CD4-positive, alpha-beta memory T cell (primary cell): ENCODE results near the gene AHSA1. TPM values are rescaled to one million over a fixed set of nuclear protein-coding genes. Genes with fewer than 3 reads are reported as not detected.
"Not testable (repeated sequence)": the region's sequence is repeated elsewhere in the genome, so short reads cannot be mapped to it uniquely, and the experiment has no call there.

Experiments
- CTCF ChIA-PET: fragments of 350-600 bp; sonication (Branson Sonifier 250); formaldehyde crosslinking; loops from one replicate; lab custom pipeline; 2021; ENCODE audit warnings: inconsistent platforms; ENCODE audit not compliant: partially characterized antibody; lab: Charles Lee
- POLR2A ChIA-PET: fragments of 350-600 bp; sonication (Branson Sonifier 250); formaldehyde crosslinking; loops from one replicate; lab custom pipeline; 2021; ENCODE audit not compliant: partially characterized antibody; lab: Charles Lee
- DNase-seq, 5 donors: peaks; one replicate each; pipeline versions ENCODE4 v3.0.0 to v3.0.0-alpha.2; 2020 to 2022; ENCODE audit warnings: mixed read lengths in 1 of 5
- H3K27ac ChIP-seq: one replicate; pipeline ENCODE4 v1.7.0; 2013; ENCODE audit warnings: low read depth, low read length
- H3K27me3 ChIP-seq: 2 replicates; pipeline ENCODE4 v1.7.0; 2013; ENCODE audit warnings: mild to moderate bottlenecking, low read length, moderate library complexity; ENCODE audit not compliant: insufficient read depth
- H3K36me3 ChIP-seq: 2 replicates; pipeline ENCODE4 v1.7.0; 2013; ENCODE audit warnings: mild to moderate bottlenecking, low read length, moderate library complexity; ENCODE audit not compliant: insufficient read depth
- H3K4me1 ChIP-seq: 2 replicates; pipeline ENCODE4 v1.7.0; 2013; ENCODE audit warnings: mild to moderate bottlenecking, low read length, moderate library complexity; ENCODE audit not compliant: insufficient read depth
- H3K4me3 ChIP-seq, 2 donors: one replicate each; pipeline ENCODE4 v1.7.0; 2013; ENCODE audit warnings: low read length in 2 of 2, mild to moderate bottlenecking in 1 of 2
- H3K9me3 ChIP-seq, 2 donors: one replicate each; pipeline ENCODE4 v1.7.0; 2013; ENCODE audit warnings: low read length in 2 of 2, control low read depth in 1 of 2; ENCODE audit not compliant: control insufficient read depth in 1 of 2
- H3K27ac Mint-ChIP-seq, 7 donors: one replicate each; pipeline ENCODE4 v1.8.0; 2020 to 2021; ENCODE audit warnings: mixed read lengths in 7 of 7, mild to moderate bottlenecking in 6 of 7, inconsistent platforms in 3 of 7, moderate library complexity in 3 of 7
- H3K27me3 Mint-ChIP-seq, 2 donors: one replicate each; pipeline ENCODE4 v1.8.0; 2020 to 2021; ENCODE audit warnings: mixed read lengths in 2 of 2
- H3K36me3 Mint-ChIP-seq, 2 donors: one replicate each; pipeline ENCODE4 v1.8.0; 2020 to 2021; ENCODE audit warnings: mixed read lengths in 2 of 2, inconsistent platforms in 1 of 2, mild to moderate bottlenecking in 1 of 2
- H3K4me1 Mint-ChIP-seq, 4 donors: one replicate each; pipeline ENCODE4 v1.8.0; 2020 to 2021; ENCODE audit warnings: mixed read lengths in 4 of 4, mild to moderate bottlenecking in 1 of 4
- H3K4me3 Mint-ChIP-seq, 8 donors: one replicate each; pipeline ENCODE4 v1.8.0; 2020 to 2021; ENCODE audit warnings: mixed read lengths in 8 of 8, mild to moderate bottlenecking in 7 of 8, moderate library complexity in 6 of 8, inconsistent platforms in 3 of 8
- H3K9me3 Mint-ChIP-seq, 8 donors: one replicate each; pipeline ENCODE4 v1.8.0; 2020 to 2021; ENCODE audit warnings: mixed read lengths in 8 of 8, mild to moderate bottlenecking in 5 of 8, inconsistent platforms in 3 of 8, moderate library complexity in 1 of 8
- intact Hi-C: fragments of 100-400 bp; cut with micrococcal nuclease; formaldehyde crosslinking; loops from one replicate; pipeline ENCODE4 v1.15.1; 2023
- polyA plus RNA-seq, 2 donors: library from polyadenylated mRNA; unstranded; fragments of 300-500 nt; fragmentation: Illumina TruSeq; gene quantifications; one replicate each; pipeline ENCODE4 v1.2.3, GENCODE V29; 2021
- total RNA-seq, 2 experiments: library from RNA; stranded (reverse); gene quantifications; one replicate each; pipeline ENCODE4 v1.2.3, GENCODE V29; 2021

AHSA1 gene
- total RNA-seq (10 to 100 TPM; 88.5 to 89.9 TPM), polyA plus RNA-seq (100 to 1,000 TPM in 1 of 2 donors, 10 to 100 TPM in 1; 95.6 to 134 TPM)

DNA sequence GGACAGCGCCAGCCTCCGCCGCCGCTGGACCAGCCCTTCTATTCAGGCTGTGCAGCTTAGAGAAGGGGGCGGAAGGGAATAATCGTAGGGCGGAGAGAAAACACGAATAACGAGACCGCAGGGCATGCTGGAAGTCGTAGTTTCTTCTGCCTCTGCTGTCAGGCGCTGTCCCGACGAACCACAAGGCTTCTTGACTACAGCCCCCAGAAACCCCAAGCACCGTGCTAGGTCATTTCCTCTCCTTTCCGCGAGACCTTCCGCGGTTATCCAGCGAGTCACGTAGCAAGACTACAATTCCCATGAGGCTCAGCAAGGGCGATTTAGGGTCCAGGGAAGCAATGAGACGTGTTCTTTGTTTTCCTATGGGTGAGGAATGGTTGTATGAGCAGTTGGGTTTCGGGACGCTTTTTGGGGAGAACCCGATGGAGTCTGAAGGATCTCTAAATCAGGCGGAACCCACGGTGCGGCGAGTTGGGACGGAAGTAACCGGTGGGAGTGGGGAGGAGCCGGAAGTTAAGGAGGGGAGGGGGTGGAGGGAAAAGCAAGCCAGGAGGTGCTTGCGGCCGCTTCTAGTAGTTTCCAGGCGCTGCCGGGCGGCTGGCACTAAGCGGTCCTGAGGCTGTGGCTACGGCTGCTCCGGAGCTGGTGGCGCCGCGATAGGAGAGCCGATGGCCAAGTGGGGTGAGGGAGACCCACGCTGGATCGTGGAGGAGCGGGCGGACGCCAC, at the start of gene AHSA1, which contains the start of gene VIPAS39:
TSS of gene AHSA1 (plus strand) at position 572 of the 727 bp plus-strand sequence. CDS start at position 669, 97 bp downstream.
TSS of gene VIPAS39 (minus strand) at position 80 of the 727 bp plus-strand sequence. CDS start 3,499 bp downstream, outside the sequence.
- Histone ChIP-seq H3K4me3 (peak within 1 kb of the TSS; percentile 99 to 100), H3K9me3 (no peaks in the 10 kb centered on the region), H3K27ac (peak within 1 kb of the TSS; percentile 86), H3K27me3 (no peaks in the 10 kb centered on the region), H3K36me3 (peaks cover 30% of the 10 kb centered on the region), H3K4me1 (peaks cover 29% of the 10 kb centered on the region)
- Mint-ChIP-seq H3K27ac (peak within 1 kb of the TSS; percentile 94 to 100 (median 100)), H3K4me1 (peaks cover 28 to 50% (median 36%) of the 10 kb centered on the region in 4 donors), H3K4me3 (peak within 1 kb of the TSS; percentile 100), H3K27me3 (no peaks in the 10 kb centered on the region), H3K36me3 (peaks cover 35 to 55% of the 10 kb centered on the region in 2 donors), H3K9me3 (peaks cover 0 to 4% (median 0%) of the 10 kb centered on the region in 8 donors)
- POLR2A ChIA-PET = interaction anchor here (0.6 to 2.0 kb wide), 10 partner anchors 13 to 528 kb away, joined by 3 to 14 read pairs (median 4); partner anchors contain the start of genes ALKBH1, GSTZ1, POMT2 and SAMD15
- intact Hi-C loops = loop anchor here (1.0 to 5.0 kb wide), 9 partner anchors 80 to 1305 kb away; partner anchors contain the start of genes ADCK1, ALKBH1, ANGEL1 and CIPC
- CTCF ChIA-PET = interaction anchor here (1.2 to 2.4 kb wide), 5 partner anchors 81 to 248 kb away, joined by 3 to 7 read pairs (median 5); partner anchors contain the start of genes GSTZ1, POMT2, SAMD15 and TMED8
- DNase-seq = peak; percentile 96 to 99 (median 96)

DNA sequence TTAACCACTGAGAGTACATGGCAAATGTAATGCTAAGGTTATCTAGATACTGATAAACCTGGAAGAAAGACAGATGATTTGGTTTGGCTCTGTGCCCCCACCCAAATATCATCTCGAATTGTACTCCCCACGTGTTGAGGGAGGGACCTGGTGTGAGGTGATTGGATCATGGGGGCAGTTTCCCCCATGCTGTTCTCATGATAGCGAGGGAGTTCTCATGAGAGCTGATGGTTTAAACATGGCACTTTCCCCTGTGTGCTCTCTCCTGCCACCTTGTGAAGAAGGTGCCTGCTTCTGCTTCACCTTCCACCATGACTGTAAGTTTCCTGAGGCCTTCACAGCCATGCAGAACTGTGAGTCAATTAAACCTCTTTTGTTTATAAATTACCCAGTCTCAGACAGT, 48.8 kb upstream of the AHSA1 start:
- no peak for DNase-seq
- H3K27me3 ChIP-seq = no peaks in the 10 kb centered on the region
- H3K27ac ChIP-seq = no peak overlapping the region
- Mint-ChIP-seq H3K27ac (no peak overlapping the region), H3K4me1 (peaks cover 3 to 14% (median 9%) of the 10 kb centered on the region in 4 donors), H3K36me3 (no peaks in the 10 kb centered on the region), H3K4me3 (no peak overlapping the region), H3K9me3 (no peaks in the 10 kb centered on the region), H3K27me3 (no peaks in the 10 kb centered on the region)
- no peaks in the 10 kb centered on the region for H3K4me1 ChIP-seq
- no peak overlapping the region for H3K4me3 ChIP-seq
- CTCF ChIA-PET = interaction anchor here (0.5 to 0.6 kb wide), 2 partner anchors 76 to 113 kb away, joined by 3 read pairs; no protein-coding TSS in a partner anchor
- no peaks in the 10 kb centered on the region for H3K9me3 ChIP-seq
- H3K36me3 ChIP-seq = no peaks in the 10 kb centered on the region
- POLR2A ChIA-PET = no interaction called here
- intact Hi-C loops = no loop called here

DNA sequence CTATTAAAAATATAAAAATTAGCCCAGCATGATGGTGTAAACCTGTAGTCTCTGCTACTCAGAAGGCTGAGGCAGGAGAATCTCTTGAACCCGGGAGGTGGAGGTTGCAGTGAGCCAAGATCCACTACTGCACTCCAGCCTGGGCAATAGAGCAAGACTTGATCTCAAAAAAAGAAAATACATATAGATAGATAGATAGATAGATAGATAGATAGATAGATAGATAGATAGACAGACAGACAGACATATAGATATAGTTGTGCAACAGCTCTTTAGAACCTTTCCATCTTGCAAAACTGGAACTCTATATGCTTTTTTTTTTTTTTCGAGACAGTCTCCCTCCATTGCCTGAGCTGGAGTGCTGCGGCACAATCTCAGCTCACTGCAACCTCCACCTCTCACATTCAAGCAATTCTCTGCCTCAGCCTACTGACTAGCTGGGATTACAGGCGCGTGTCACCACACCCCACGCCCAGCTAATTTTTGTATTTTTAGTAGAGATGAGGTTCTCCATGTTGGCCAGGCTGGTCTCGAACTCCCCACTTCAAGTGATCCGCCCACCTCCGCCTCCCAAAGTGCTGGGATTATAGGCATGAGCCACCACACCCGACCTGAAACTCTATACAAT, 42.4 kb upstream of the AHSA1 start:
- DNase-seq, H3K27me3 Mint-ChIP-seq, intact Hi-C loops, H3K9me3 ChIP-seq, POLR2A ChIA-PET, H3K4me3 Mint-ChIP-seq, CTCF ChIA-PET, H3K4me1 ChIP-seq, H3K36me3 Mint-ChIP-seq, H3K27me3 ChIP-seq, H3K36me3 ChIP-seq, H3K4me3 ChIP-seq, H3K4me1 Mint-ChIP-seq, H3K27ac ChIP-seq: not testable (repeated sequence)
- H3K9me3 Mint-ChIP-seq = peaks cover 5 to 33% (median 19%) of the 10 kb centered on the region in 8 donors
- H3K27ac Mint-ChIP-seq = peak overlapping the region in 1 of 7 donors; percentile 36

DNA sequence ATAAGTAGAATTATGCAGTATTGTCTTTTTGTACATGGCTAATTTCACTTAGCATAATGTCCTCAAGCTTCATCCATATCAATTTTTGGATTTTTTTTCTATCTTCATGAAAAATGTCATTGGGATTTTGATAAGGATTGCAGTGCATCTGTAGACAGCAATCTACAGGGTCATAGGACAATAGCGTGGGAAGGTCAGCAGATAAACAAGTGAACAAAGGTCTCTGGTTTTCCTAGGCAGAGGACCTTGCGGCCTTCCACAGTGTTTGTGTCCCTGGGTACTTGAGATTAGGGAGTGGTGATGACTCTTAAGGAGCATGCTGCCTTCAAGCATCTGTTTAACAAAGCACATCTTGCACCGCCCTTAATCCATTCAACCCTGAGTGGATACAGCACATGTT, 41.8 kb upstream of the AHSA1 start:
- CTCF ChIA-PET = not testable (repeated sequence)

DNA sequence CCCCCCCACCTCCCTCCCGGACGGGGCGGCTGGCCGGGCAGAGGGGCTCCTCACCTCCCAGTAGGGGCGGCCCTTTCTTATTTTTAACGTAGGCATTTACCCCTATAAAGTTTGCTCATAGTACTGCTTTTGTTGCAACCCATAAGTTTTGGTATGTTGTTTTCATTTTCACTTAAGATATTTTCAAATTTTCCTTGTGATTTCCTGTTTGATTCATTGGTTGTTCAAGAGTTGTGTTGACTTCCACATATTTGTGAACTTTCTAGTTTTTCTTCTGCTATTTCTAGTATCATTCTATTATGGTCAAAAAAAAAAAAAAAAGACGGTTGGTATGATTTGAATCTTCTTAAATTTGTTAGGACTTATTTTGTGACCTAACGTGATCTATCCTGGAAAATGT, 41.1 kb upstream of the AHSA1 start:
- CTCF ChIA-PET = no interaction called here
- Mint-ChIP-seq H3K9me3 (peaks cover 5 to 47% (median 28%) of the 10 kb centered on the region in 8 donors), H3K36me3 (peaks cover 9 to 14% of the 10 kb centered on the region in 2 donors), H3K4me1 (no peaks in the 10 kb centered on the region), H3K27me3 (no peaks in the 10 kb centered on the region), H3K4me3 (no peak overlapping the region), H3K27ac (no peak overlapping the region)
- DNase-seq = no peak
- no peak overlapping the region for H3K27ac ChIP-seq
- H3K27me3 ChIP-seq = no peaks in the 10 kb centered on the region
- intact Hi-C loops = no loop called here
- H3K4me1 ChIP-seq = no peaks in the 10 kb centered on the region
- no peak overlapping the region for H3K4me3 ChIP-seq
- POLR2A ChIA-PET = no interaction called here
- H3K36me3 ChIP-seq = no peaks in the 10 kb centered on the region
- peaks cover 0 to 7% of the 10 kb centered on the region in 2 donors for H3K9me3 ChIP-seq

More for the DNA sequence above, 41.8 kb upstream of the AHSA1 start:
- POLR2A ChIA-PET, H3K36me3 Mint-ChIP-seq, H3K9me3 ChIP-seq, H3K27me3 Mint-ChIP-seq, H3K4me1 Mint-ChIP-seq, H3K27ac Mint-ChIP-seq, H3K27me3 ChIP-seq, DNase-seq, H3K4me3 ChIP-seq, H3K27ac ChIP-seq, H3K4me1 ChIP-seq, intact Hi-C loops, H3K4me3 Mint-ChIP-seq, H3K36me3 ChIP-seq: not testable (repeated sequence)
- peaks cover 5 to 39% (median 21%) of the 10 kb centered on the region in 8 donors for H3K9me3 Mint-ChIP-seq

DNA sequence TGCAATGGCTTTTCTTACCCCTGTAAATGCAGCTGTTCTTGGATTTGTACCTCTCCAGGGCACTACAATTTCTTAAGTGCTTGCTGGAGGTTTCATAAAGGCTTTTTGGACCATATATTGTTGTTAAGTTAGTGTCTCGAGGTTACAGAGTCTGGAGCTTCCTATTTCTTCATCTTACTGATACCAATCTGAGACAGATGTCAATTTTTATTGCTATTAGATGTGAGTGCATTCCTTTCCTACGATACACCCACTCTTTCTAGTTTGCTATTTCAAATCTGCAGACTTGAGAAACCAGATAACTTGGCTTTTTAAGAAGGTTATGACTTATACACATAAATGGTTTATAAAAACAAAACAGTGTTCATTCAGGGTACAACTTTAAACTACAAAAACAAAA, 36.7 kb upstream of the AHSA1 start:
- intact Hi-C loops = no loop called here
- Mint-ChIP-seq H3K36me3 (peaks cover 52 to 56% of the 10 kb centered on the region in 2 donors), H3K9me3 (peaks cover 5 to 58% (median 31%) of the 10 kb centered on the region in 8 donors), H3K27me3 (no peaks in the 10 kb centered on the region), H3K27ac (no peak overlapping the region), H3K4me1 (no peaks in the 10 kb centered on the region), H3K4me3 (no peak overlapping the region)
- Histone ChIP-seq H3K36me3 (peaks cover 13% of the 10 kb centered on the region), H3K9me3 (peaks cover 0 to 7% of the 10 kb centered on the region in 2 donors), H3K4me3 (no peak overlapping the region), H3K27me3 (no peaks in the 10 kb centered on the region), H3K4me1 (no peaks in the 10 kb centered on the region), H3K27ac (no peak overlapping the region)
- ChIA-PET CTCF (no interaction called here), POLR2A (no interaction called here)
- no peak for DNase-seq

DNA sequence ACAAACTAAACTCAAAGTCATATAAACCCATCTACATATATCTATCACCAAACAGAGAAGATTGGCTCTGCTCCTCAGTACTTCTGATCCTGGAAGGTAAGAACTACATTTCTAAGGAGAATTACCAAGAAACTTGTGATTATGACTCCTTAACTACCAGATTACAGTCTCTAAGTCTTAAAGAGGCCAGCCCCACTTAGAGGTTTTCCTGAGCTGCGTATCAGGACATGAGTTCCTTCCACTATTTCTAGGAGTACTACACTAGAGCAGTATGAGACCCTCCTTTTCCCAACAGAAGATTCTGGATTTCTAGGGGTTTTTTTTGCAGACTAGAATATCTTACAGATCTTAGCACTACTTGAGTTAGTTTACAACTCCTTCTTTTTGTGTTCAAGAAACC, 34.5 kb upstream of the AHSA1 start, which contains the start of gene NOXRED1:
TSS of gene NOXRED1 (minus strand) at position 101 of the 400 bp plus-strand sequence. CDS start 634 bp downstream, outside the sequence.
- Mint-ChIP-seq H3K27me3 (no peaks in the 10 kb centered on the region), H3K9me3 (peaks cover 0 to 43% (median 28%) of the 10 kb centered on the region in 8 donors), H3K27ac (no peak within 1 kb of the TSS), H3K4me3 (no peak within 1 kb of the TSS), H3K36me3 (peaks cover 75 to 78% of the 10 kb centered on the region in 2 donors), H3K4me1 (no peaks in the 10 kb centered on the region)
- ChIA-PET POLR2A (no interaction called here), CTCF (no interaction called here)
- Histone ChIP-seq H3K4me3 (no peak within 1 kb of the TSS), H3K27ac (no peak within 1 kb of the TSS), H3K4me1 (no peaks in the 10 kb centered on the region), H3K9me3 (peaks cover 0 to 7% of the 10 kb centered on the region in 2 donors), H3K27me3 (no peaks in the 10 kb centered on the region), H3K36me3 (peaks cover 34% of the 10 kb centered on the region)
- no peak for DNase-seq
- intact Hi-C loops = no loop called here
